Neural crest cell (in vitro differentiated cells): ENCODE data around the gene YWHAH. TPM values are rescaled to one million over a fixed set of nuclear protein-coding genes. Genes with fewer than 3 reads are reported as not detected.

Experiments
- DNase-seq: peaks from one replicate; pipeline ENCODE4 v3.0.0; 2021; ENCODE audit warnings: low read depth, mixed read lengths, low spot score
- H3K27ac Mint-ChIP-seq: one replicate; pipeline ENCODE4 v1.8.0; 2021; ENCODE audit warnings: mild to moderate bottlenecking, mixed read lengths; ENCODE audit not compliant: unreplicated experiment
- H3K27me3 Mint-ChIP-seq: 2 replicates; pipeline ENCODE4 v1.8.0; 2021; ENCODE audit warnings: low read depth, mild to moderate bottlenecking, mixed read lengths
- H3K36me3 Mint-ChIP-seq: 2 replicates; pipeline ENCODE4 v1.8.0; 2021; ENCODE audit warnings: low read depth, mild to moderate bottlenecking, mixed read lengths
- H3K4me1 Mint-ChIP-seq: 2 replicates; pipeline ENCODE4 v1.8.0; 2021; ENCODE audit warnings: mixed read lengths
- H3K4me3 Mint-ChIP-seq: one replicate; pipeline ENCODE4 v1.8.0; 2021; ENCODE audit warnings: mild to moderate bottlenecking, mixed read lengths
- H3K9me3 Mint-ChIP-seq: 2 replicates; pipeline ENCODE4 v1.8.0; 2021; ENCODE audit warnings: mixed read lengths
- CTCF ChIP-seq: fragments of 200-600 bp; sonication (generic); conservative IDR thresholded peaks from 2 replicates; pipeline ENCODE4 v1.5.0; 2021; ENCODE audit warnings: antibody characterized with exemption, mild to moderate bottlenecking
- total RNA-seq: library from RNA; stranded (reverse); gene quantifications from 2 replicates; pipeline ENCODE4 v1.2.1, GENCODE V29; 2021

YWHAH gene
- total RNA-seq, 1 donor from 2014 or later: 162 TPM

- Mint-ChIP-seq H3K9me3 (no peaks in the 10 kb centered on the region), H3K27ac (peak overlapping the region; percentile 35), H3K27me3 (no peaks in the 10 kb centered on the region), H3K4me3 (no peak overlapping the region), H3K4me1 (peaks cover 5% of the 10 kb centered on the region), H3K36me3 (no peaks in the 10 kb centered on the region)
- DNase-seq: no peak
- TF ChIP-seq CTCF: no peak
These were observed 27.0 kb upstream of the YWHAH start for GRCh38 chr22:31917227-31917921.

- peaks cover 5% of the 10 kb centered on the region for H3K4me1 Mint-ChIP-seq
- TF ChIP-seq CTCF: no peak
- no peaks in the 10 kb centered on the region for H3K9me3 Mint-ChIP-seq
- H3K27me3 Mint-ChIP-seq: no peaks in the 10 kb centered on the region
- DNase-seq: no peak
- H3K36me3 Mint-ChIP-seq: no peaks in the 10 kb centered on the region
- no peak overlapping the region for H3K27ac Mint-ChIP-seq
- no peak overlapping the region for H3K4me3 Mint-ChIP-seq
These were observed 24.6 kb upstream of the YWHAH start for GRCh38 chr22:31919730-31920129.

DNA sequence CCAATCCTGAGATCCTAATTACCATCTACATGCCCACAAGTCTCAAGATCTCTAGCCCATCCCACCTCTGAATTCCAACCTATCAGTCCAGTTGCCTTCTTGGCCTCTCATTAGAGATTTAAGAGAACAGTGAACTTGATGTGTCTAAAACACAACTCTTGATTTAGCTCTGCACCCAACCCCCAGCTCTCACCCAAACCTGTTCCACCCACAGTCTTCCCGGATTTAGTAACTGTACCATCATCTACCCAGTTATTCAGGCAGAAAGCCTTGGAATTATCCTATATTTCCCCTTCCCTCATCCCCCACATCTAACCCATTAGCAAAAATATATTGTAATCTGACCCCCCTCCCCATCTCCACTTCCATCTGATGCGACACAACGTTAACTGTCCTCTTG, 24.0 kb upstream of the YWHAH start:
- TF ChIP-seq CTCF: no peak
- peaks cover 2% of the 10 kb centered on the region for H3K27me3 Mint-ChIP-seq
- no peaks in the 10 kb centered on the region for H3K36me3 Mint-ChIP-seq
- H3K4me1 Mint-ChIP-seq: peaks cover 9% of the 10 kb centered on the region
- no peak overlapping the region for H3K27ac Mint-ChIP-seq
- no peak overlapping the region for H3K4me3 Mint-ChIP-seq
- H3K9me3 Mint-ChIP-seq: peaks cover 3% of the 10 kb centered on the region
- no peak for DNase-seq

DNA sequence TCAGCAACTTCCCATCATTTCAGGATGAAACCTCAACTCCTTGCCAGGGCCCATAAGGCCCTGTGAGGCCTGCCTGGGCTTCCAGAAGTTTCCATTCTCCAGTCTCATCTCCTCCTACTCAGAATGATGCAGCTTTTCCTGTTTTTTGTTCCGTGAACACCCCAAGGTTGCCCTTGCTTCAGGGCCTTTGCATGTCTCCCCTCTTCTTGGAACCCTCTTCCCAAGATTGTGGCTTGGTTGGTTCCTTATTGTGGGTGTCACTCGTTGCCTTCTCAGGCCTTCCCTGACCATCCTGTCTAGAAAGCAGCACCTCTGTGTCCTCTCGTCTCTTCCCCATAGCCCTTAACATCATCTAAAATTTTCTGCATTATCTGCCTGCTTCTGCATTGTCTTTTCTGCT, 23.2 kb upstream of the YWHAH start:
- no peak overlapping the region for H3K27ac Mint-ChIP-seq
- peaks cover 2% of the 10 kb centered on the region for H3K27me3 Mint-ChIP-seq
- no peak for TF ChIP-seq CTCF
- no peaks in the 10 kb centered on the region for H3K36me3 Mint-ChIP-seq
- DNase-seq: no peak
- H3K9me3 Mint-ChIP-seq: peaks cover 3% of the 10 kb centered on the region
- no peak overlapping the region for H3K4me3 Mint-ChIP-seq
- H3K4me1 Mint-ChIP-seq: peaks cover 16% of the 10 kb centered on the region

GRCh38 chr22:31922534-31922933, 21.8 kb upstream of the YWHAH start:
- Mint-ChIP-seq H3K4me3 (no peak overlapping the region), H3K27me3 (peaks cover 2% of the 10 kb centered on the region), H3K9me3 (peaks cover 3% of the 10 kb centered on the region), H3K36me3 (no peaks in the 10 kb centered on the region), H3K27ac (peak overlapping the region; percentile 4), H3K4me1 (peaks cover 20% of the 10 kb centered on the region)
- no peak for TF ChIP-seq CTCF
- no peak for DNase-seq
